HEK293 (cell line): ENCODE measurements around the gene PDGFD.

ENCODE experiments used
- HOXA7 ChIP-seq: sonication (generic); formaldehyde crosslinking; IDR thresholded peaks from 2 replicates; pipeline ENCODE4 v1.8.1; 2022; ENCODE audit warnings: missing genetic modification reagents, borderline replicate concordance
- PATZ1 ChIP-seq: fragments of 450-650 bp; formaldehyde crosslinking; IDR thresholded peaks from 2 replicates; pipeline ENCODE4 v1.5.1; 2016; ENCODE audit warnings: missing biosample characterization, missing genetic modification characterization
- SP2 ChIP-seq: fragments of 450-650 bp; formaldehyde crosslinking; IDR thresholded peaks from 2 replicates; pipeline ENCODE4 v1.5.1; 2016; ENCODE audit warnings: missing biosample characterization, missing genetic modification characterization
- TCF7L2 ChIP-seq: IDR thresholded peaks from 2 replicates; pipeline ENCODE4 v1.6.1; 2011; ENCODE audit warnings: low read depth, mild to moderate bottlenecking, inconsistent platforms, low read length, moderate library complexity, borderline replicate concordance
- ZBTB17 ChIP-seq: fragments of 450-650 bp; formaldehyde crosslinking; IDR thresholded peaks from 2 replicates; pipeline ENCODE4 v1.5.1; 2016; ENCODE audit warnings: missing biosample characterization, missing genetic modification characterization
- ZNF366 ChIP-seq: fragments of 450-650 bp; formaldehyde crosslinking; conservative IDR thresholded peaks from 2 replicates; pipeline ENCODE4 v1.5.1; 2016; ENCODE audit warnings: missing biosample characterization, missing genetic modification characterization
- ZNF513 ChIP-seq: fragments of 450-650 bp; IDR thresholded peaks from 2 replicates; pipeline ENCODE4 v1.5.1; 2018; ENCODE audit warnings: missing biosample characterization, missing genetic modification characterization
- ZNF571 ChIP-seq: fragments of 450-650 bp; formaldehyde crosslinking; IDR thresholded peaks from 2 replicates; pipeline ENCODE4 v1.5.0; 2017; ENCODE audit warnings: missing biosample characterization, missing genetic modification characterization
- ZNF580 ChIP-seq: fragments of 450-650 bp; formaldehyde crosslinking; IDR thresholded peaks from 2 replicates; pipeline ENCODE4 v1.5.1; 2016; ENCODE audit warnings: missing biosample characterization, missing genetic modification characterization
- ZNF843 ChIP-seq: fragments of 450-650 bp; formaldehyde crosslinking; IDR thresholded peaks from 2 replicates; pipeline ENCODE4 v1.5.1; 2016; ENCODE audit warnings: missing biosample characterization, missing genetic modification characterization
- TF ChIP-seq, protein P1 (sequence below): fragments of 450-650 bp; formaldehyde crosslinking; IDR thresholded peaks from 2 replicates; pipeline ENCODE4 v1.5.1; 2016; ENCODE audit warnings: missing biosample characterization, missing genetic modification characterization

- TF ChIP-seq, protein P1, sequence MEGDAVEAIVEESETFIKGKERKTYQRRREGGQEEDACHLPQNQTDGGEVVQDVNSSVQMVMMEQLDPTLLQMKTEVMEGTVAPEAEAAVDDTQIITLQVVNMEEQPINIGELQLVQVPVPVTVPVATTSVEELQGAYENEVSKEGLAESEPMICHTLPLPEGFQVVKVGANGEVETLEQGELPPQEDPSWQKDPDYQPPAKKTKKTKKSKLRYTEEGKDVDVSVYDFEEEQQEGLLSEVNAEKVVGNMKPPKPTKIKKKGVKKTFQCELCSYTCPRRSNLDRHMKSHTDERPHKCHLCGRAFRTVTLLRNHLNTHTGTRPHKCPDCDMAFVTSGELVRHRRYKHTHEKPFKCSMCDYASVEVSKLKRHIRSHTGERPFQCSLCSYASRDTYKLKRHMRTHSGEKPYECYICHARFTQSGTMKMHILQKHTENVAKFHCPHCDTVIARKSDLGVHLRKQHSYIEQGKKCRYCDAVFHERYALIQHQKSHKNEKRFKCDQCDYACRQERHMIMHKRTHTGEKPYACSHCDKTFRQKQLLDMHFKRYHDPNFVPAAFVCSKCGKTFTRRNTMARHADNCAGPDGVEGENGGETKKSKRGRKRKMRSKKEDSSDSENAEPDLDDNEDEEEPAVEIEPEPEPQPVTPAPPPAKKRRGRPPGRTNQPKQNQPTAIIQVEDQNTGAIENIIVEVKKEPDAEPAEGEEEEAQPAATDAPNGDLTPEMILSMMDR: no peak
- TF ChIP-seq ZNF843 (no peak), ZBTB17 (tag by site-specific recombination) (no peak), TCF7L2 (no peak), HOXA7 (CRISPR knock-in tag) (no peak), ZNF513 (no peak), ZNF571 (tag by site-specific recombination) (no peak), PATZ1 (tag by site-specific recombination) (no peak), ZNF580 (no peak), ZNF366 (tag by site-specific recombination) (no peak), SP2 (tag by site-specific recombination) (no peak)
These were observed 166.9 kb downstream of the PDGFD start for GRCh38 chr11:103997082-103997481.
